ENCODE data around the gene FBF1.

FBF1 gene

DNA sequence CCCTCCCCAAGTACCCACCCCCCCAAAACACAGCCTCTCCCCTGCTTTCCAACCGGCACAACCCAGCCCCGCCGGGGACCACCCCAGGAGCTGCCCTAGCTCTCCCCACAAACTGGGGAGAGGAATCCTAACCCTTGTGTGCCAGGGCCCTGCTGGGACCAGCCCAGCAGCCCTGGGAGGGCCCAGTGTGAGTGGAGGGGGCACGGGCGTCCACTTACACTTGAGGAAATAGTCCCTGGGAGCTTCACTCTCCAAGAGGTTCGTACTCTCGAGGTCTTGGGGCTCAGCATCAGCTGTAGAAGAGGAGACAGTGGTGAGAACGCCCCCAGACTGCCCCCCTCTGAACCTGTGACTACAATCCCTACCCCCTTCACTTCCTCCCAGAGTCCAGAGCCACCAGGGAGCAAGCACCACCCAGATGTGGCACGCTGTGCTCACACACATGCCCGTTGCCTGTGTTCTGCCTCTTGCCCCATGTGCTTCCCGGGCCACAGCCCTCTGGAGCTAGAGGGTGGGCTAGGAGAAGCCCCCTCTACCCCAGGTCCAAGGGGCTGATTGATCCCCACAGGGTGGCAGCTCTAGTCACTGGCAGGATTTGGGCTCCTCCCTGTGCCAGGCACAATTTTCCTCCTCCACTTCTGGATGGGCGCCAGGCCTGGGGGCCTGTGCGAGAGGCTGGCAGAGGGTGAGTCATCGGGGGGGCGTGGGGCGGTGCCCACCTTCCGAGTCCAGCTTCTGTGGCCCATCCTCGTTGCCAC, 65.5 kb downstream of the FBF1 start:
- no peak for TF ChIP-seq EZH2phosphoT487 (IDR thresholded peaks at IDR 0.05; ENCODE audit: borderline replicate concordance)
- TF ChIP-seq, protein P1, sequence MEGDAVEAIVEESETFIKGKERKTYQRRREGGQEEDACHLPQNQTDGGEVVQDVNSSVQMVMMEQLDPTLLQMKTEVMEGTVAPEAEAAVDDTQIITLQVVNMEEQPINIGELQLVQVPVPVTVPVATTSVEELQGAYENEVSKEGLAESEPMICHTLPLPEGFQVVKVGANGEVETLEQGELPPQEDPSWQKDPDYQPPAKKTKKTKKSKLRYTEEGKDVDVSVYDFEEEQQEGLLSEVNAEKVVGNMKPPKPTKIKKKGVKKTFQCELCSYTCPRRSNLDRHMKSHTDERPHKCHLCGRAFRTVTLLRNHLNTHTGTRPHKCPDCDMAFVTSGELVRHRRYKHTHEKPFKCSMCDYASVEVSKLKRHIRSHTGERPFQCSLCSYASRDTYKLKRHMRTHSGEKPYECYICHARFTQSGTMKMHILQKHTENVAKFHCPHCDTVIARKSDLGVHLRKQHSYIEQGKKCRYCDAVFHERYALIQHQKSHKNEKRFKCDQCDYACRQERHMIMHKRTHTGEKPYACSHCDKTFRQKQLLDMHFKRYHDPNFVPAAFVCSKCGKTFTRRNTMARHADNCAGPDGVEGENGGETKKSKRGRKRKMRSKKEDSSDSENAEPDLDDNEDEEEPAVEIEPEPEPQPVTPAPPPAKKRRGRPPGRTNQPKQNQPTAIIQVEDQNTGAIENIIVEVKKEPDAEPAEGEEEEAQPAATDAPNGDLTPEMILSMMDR (conservative IDR thresholded peaks at IDR 0.05; ENCODE audit: low read length) = no peak
- H3K27me3 ChIP-seq (ENCODE audit: insufficient read depth, low read length, poor library complexity, severe bottlenecking) = no peaks in the 10 kb centered on the region
- no peaks in the 10 kb centered on the region for H4K20me1 ChIP-seq (ENCODE audit: insufficient read depth, low read length, poor library complexity, severe bottlenecking)
- peaks cover 33% of the 10 kb centered on the region for H3K4me1 ChIP-seq (ENCODE audit: insufficient read depth, low read length, poor library complexity, severe bottlenecking)
- peaks cover 16% of the 10 kb centered on the region for H3K79me2 ChIP-seq (ENCODE audit: insufficient read depth, low read length)
- peak overlapping the region; percentile 82 for H3K4me3 ChIP-seq (ENCODE audit: low read length, poor library complexity, severe bottlenecking)
- H3K9me2 ChIP-seq (replicated peaks; ENCODE audit: low read depth, low read length) = no peaks in the 10 kb centered on the region
- H2AFZ ChIP-seq (ENCODE audit: low read length) = peak overlapping the region; percentile 74
- H3K4me2 ChIP-seq (ENCODE audit: low read depth, low read length, poor library complexity, severe bottlenecking) = peak overlapping the region; percentile 94
- peak overlapping the region; percentile 92 for H3K9ac ChIP-seq (ENCODE audit: low read depth, low read length, poor library complexity, severe bottlenecking)
- no peaks in the 10 kb centered on the region for H3K36me3 ChIP-seq (ENCODE audit: insufficient read depth, low read length)
- H3F3A ChIP-seq (ENCODE audit: low read depth) = no peaks in the 10 kb centered on the region
- no peaks in the 10 kb centered on the region for H3K9me3 ChIP-seq (ENCODE audit: insufficient read depth, low read depth, low read length)

DNA sequence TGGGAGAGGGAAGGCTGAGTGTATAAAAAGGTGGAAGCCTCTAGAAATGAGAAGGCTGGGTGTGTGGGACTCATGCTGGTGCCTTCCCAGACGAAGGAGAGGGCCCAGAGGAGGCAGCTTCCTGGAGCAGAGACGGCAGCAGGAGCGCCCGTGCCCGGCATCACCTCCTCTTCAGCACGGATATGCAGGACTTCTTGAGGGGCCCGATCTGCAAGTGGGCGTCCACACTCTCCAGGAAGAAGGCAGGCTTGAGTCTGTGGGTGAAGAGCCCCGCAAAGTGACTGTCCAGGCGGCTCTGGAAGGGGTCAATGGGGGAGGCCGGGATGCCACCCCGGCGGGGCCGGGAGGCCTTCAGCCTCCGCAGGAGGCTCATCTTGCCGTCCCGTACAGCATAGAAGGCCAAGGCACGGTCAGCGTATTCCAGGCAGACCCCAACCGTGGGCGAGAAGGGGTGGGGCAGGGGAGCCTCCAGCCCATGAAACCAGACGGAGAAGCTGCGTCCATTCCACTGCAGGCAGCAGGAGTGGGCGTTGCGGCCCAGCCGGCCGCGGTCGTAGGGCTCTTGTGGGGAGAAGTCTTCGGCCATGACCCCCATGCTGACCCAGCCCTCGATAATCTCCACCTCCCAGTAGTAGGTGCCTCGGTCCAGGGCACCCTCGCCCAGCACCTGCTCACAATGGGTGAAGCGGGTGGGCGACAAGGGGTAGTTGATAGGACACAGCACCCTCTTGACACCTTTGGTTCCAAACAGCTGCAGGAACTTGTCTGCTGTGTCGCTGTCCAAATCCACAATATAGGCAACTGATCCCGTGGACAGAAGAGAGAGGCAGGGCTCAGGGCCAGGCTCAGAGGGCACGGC, 66.3 kb downstream of the FBF1 start:
- peak overlapping the region; percentile 94 for H3K4me2 ChIP-seq (ENCODE audit: low read depth, low read length, poor library complexity, severe bottlenecking)
- H3K79me2 ChIP-seq (ENCODE audit: insufficient read depth, low read length) = peaks cover 16% of the 10 kb centered on the region
- no peaks in the 10 kb centered on the region for H4K20me1 ChIP-seq (ENCODE audit: insufficient read depth, low read length, poor library complexity, severe bottlenecking)
- peak overlapping the region; percentile 92 for H3K9ac ChIP-seq (ENCODE audit: low read depth, low read length, poor library complexity, severe bottlenecking)
- no peaks in the 10 kb centered on the region for H3K9me3 ChIP-seq (ENCODE audit: insufficient read depth, low read depth, low read length)
- no peak overlapping the region for H2AFZ ChIP-seq (ENCODE audit: low read length)
- H3K4me1 ChIP-seq (ENCODE audit: insufficient read depth, low read length, poor library complexity, severe bottlenecking) = peaks cover 33% of the 10 kb centered on the region
- peak overlapping the region; percentile 82 for H3K4me3 ChIP-seq (ENCODE audit: low read length, poor library complexity, severe bottlenecking)
- no peaks in the 10 kb centered on the region for H3K9me2 ChIP-seq (replicated peaks; ENCODE audit: low read depth, low read length)
- TF ChIP-seq, protein P1 (conservative IDR thresholded peaks at IDR 0.05; ENCODE audit: low read length) = no peak
- no peak for TF ChIP-seq EZH2phosphoT487 (IDR thresholded peaks at IDR 0.05; ENCODE audit: borderline replicate concordance)
- H3K36me3 ChIP-seq (ENCODE audit: insufficient read depth, low read length) = no peaks in the 10 kb centered on the region
- H3K27me3 ChIP-seq (ENCODE audit: insufficient read depth, low read length, poor library complexity, severe bottlenecking) = no peaks in the 10 kb centered on the region
- no peaks in the 10 kb centered on the region for H3F3A ChIP-seq (ENCODE audit: low read depth)

DNA sequence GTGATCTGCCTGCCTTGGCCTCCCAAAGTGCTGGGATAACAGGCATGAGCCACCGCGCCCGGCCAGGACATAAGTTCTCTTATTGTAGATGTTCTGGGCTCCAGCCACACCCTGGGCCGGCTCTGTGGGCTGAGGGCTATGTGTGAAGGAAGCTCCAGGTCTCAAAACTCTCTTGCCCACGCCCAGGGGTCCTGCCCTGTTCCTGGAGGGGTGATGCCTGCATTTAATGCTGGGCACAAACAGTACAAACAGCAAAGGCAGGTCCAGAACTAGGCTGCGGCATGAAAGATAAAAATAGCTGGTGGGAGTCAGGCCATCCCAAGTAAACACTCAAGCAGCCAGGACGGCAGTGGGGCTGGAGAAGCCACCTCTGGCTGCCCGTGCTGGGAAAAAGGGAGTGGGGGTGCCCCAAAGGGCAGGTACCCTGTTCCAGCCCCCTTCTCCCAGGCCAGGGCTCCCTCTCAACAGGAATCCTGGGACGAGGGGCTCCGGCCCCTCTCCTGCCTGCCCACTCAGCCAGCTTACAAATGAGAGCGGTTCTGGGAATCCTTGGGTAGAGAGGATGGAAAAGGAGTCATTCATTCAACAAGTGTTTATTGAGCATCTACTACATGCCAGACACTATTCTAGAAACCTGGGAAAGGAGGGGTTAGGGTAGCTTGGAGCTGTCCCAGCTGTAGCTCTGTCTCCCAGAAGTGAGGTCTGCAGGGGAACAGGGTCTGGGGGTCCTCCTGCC, 67.1 kb downstream of the FBF1 start:
- Histone ChIP-seq H3K4me2 (ENCODE audit: low read depth, low read length, poor library complexity, severe bottlenecking) (no peak overlapping the region), H3F3A (ENCODE audit: low read depth) (no peaks in the 10 kb centered on the region), H3K79me2 (ENCODE audit: insufficient read depth, low read length) (peaks cover 16% of the 10 kb centered on the region), H3K4me3 (ENCODE audit: low read length, poor library complexity, severe bottlenecking) (no peak overlapping the region), H3K9me2 (replicated peaks; ENCODE audit: low read depth, low read length) (no peaks in the 10 kb centered on the region), H2AFZ (ENCODE audit: low read length) (no peak overlapping the region), H3K4me1 (ENCODE audit: insufficient read depth, low read length, poor library complexity, severe bottlenecking) (peaks cover 33% of the 10 kb centered on the region), H4K20me1 (ENCODE audit: insufficient read depth, low read length, poor library complexity, severe bottlenecking) (no peaks in the 10 kb centered on the region), H3K9me3 (ENCODE audit: insufficient read depth, low read depth, low read length) (no peaks in the 10 kb centered on the region), H3K27me3 (ENCODE audit: insufficient read depth, low read length, poor library complexity, severe bottlenecking) (no peaks in the 10 kb centered on the region), H3K9ac (ENCODE audit: low read depth, low read length, poor library complexity, severe bottlenecking) (no peak overlapping the region), H3K36me3 (ENCODE audit: insufficient read depth, low read length) (no peaks in the 10 kb centered on the region)
- no peak for TF ChIP-seq EZH2phosphoT487 (IDR thresholded peaks at IDR 0.05; ENCODE audit: borderline replicate concordance)
